ENCODE measurements around the gene CXCL8.

DNA sequence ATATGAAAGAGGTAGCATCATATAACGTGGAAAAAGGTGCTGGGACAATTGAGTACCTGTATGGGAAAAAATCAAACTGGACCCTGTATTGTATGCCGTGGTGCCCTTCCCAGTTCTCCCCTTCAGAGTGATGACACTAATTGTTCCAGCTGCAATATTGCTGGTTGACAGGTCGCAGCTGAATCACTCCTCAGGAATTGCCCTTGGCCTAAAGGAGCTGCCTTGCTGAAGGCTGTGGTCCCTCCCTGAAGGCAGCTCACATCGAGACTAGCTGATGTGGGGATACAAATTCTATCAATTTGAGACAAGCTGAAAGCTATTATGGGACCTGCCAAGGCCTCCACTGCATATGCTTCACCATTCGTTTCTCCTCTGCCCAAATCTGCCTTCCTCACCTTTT lies 39.3 kb upstream of the CXCL8 start:
- TF ChIP-seq, protein P1, sequence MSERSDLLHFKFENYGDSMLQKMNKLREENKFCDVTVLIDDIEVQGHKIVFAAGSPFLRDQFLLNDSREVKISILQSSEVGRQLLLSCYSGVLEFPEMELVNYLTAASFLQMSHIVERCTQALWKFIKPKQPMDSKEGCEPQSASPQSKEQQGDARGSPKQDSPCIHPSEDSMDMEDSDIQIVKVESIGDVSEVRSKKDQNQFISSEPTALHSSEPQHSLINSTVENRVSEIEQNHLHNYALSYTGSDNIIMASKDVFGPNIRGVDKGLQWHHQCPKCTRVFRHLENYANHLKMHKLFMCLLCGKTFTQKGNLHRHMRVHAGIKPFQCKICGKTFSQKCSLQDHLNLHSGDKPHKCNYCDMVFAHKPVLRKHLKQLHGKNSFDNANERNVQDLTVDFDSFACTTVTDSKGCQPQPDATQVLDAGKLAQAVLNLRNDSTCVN (CRISPR knock-in tag; IDR thresholded peaks at IDR 0.05), result no peak
- TF ChIP-seq NKRF (IDR thresholded peaks at IDR 0.05; ENCODE audit: borderline replicate concordance) (no peak), ZHX1 (conservative IDR thresholded peaks at IDR 0.05; ENCODE audit: low read length) (no peak)
